GM18868 (cell line): ENCODE results near the gene CTSC.

Experiments used
- ATAC-seq: cut with Tn5 transposase; IDR thresholded peaks from one replicate; pipeline ENCODE4 v1.9.1; 2021; ENCODE audit warnings: mild to moderate bottlenecking, moderate library complexity; ENCODE audit not compliant: unreplicated experiment

The CTSC gene

GRCh38 chr11:88353835-88354496 lies 16.4 kb upstream of the CTSC start:
- ATAC-seq, result peak; percentile 39

GRCh38 chr11:88353386-88353785 lies 15.8 kb upstream of the CTSC start:
- peak; percentile 34 for ATAC-seq

- ATAC-seq, result no peak
Measured at GRCh38 chr11:88352139-88352538, 14.6 kb upstream of the CTSC start.

- no peak for ATAC-seq
Measured at GRCh38 chr11:88348870-88349269, 11.3 kb upstream of the CTSC start.

- ATAC-seq, result peak; percentile 39
Measured at GRCh38 chr11:88345949-88346348, 8.4 kb upstream of the CTSC start.

- ATAC-seq, result peak; percentile 62
Measured at GRCh38 chr11:88345408-88345807, 7.9 kb upstream of the CTSC start.

GRCh38 chr11:88344869-88345268 lies 7.3 kb upstream of the CTSC start:
- ATAC-seq, result no peak

- no peak for ATAC-seq
Measured at GRCh38 chr11:88341522-88342251, 4.2 kb upstream of the CTSC start.

GRCh38 chr11:88340366-88340935 lies 2.9 kb upstream of the CTSC start:
- no peak for ATAC-seq

GRCh38 chr11:88337987-88338668 lies 592 bp upstream of the CTSC start:
- peak; percentile 59 for ATAC-seq

GRCh38 chr11:88335284-88335683 lies 2.3 kb downstream of the CTSC start:
- ATAC-seq, result no peak

- ATAC-seq, result no peak
Measured at GRCh38 chr11:88333862-88334261, 3.7 kb downstream of the CTSC start.

- ATAC-seq, result no peak
Measured at GRCh38 chr11:88332851-88333250, 4.7 kb downstream of the CTSC start.

- ATAC-seq, result no peak
Measured at GRCh38 chr11:88330826-88331428, 6.6 kb downstream of the CTSC start.

- ATAC-seq, result no peak
Measured at GRCh38 chr11:88329563-88330250, 7.8 kb downstream of the CTSC start.

- peak; percentile 46 for ATAC-seq
Measured at GRCh38 chr11:88327462-88328143, 9.9 kb downstream of the CTSC start.

- peak; percentile 71 for ATAC-seq
Measured at GRCh38 chr11:88327061-88327460, 10.5 kb downstream of the CTSC start.

- ATAC-seq, result no peak
Measured at GRCh38 chr11:88326099-88326498, 11.4 kb downstream of the CTSC start.

GRCh38 chr11:88324562-88325345 lies 12.8 kb downstream of the CTSC start:
- no peak for ATAC-seq
